NCI-H1417 (cell line): ENCODE measurements around the gene PLS3.
A peak's percentile ranks its signal among the peaks of the same experiment; 100 is the strongest.
"Not testable (repeated sequence)": the region's sequence is repeated elsewhere in the genome, so short reads cannot be mapped to it uniquely, and the experiment has no call there.

ENCODE experiments used
- DNase-seq, 3 experiments: peaks; one replicate each; lab custom pipeline; 2025; lab: John Stamatoyannopoulos, UW

PLS3 gene

DNA sequence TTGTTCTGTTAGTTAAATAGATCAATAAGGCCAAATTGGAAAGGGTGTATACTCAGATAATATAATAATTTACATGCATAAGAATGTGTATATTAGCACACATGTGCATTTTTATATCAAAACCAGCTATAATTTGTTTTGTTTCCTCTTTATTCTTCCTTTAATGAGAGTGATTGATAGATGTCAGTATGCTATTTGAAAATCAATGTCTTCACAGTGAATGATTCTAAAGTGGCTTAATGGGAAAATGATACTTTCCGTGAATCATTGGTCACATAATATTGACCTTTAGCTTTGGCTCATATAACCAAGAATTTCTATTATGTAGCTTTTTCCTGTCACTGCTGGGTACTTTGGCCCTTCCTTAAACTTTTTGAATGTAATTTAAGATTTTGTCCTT lies 48.6 kb downstream of the PLS3 start:
- peak in 1 of 3 experiments; percentile 23 for DNase-seq

DNA sequence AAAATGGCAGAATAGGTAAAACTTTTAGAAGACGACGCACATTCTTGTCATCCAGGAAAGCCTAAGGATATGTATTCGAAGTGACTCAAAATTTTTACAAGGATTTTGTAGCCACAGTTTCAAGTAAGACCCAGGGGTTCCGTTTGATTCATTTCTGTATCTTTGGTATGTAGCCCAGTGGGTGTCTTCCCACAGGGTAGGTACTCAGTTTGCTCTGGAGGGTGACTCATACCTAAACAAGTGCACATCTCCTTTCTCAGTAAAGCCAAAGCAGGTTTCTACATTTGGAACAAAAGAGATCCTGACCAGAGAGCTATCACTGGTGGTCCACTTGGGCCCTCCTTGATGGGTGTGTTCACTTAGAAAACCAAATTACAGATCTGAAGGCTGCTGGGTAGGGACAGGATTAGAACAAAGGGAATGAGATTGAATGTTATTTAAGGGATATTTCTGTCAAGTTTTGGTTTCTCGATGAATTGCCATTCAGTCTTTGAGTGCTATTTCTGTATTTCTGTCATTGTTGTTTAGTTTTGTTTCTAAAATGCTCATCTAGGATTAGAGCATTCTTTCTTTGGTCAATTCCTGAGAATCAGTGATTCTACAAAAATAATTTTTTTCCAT lies 56.1 kb downstream of the PLS3 start:
- DNase-seq = no peak

DNA sequence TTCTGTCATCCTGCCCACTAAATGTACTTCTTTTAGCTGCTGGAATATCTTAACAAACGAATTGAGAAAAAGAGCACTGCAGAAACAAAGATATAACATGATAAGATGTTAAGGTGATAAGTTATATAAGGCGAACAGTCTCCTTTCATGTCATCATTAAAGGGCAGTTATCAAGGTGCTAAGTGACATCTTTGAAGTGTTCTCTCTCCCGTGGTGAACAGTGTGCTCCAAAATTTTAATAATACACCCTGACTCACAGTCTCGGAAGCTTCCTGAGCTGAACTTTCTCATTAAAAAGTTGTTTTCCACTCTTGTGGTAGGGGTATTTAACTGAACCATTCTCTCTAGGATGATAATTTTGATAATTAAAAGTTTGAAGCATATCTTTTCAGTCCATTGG lies 61.6 kb downstream of the PLS3 start:
- no peak for DNase-seq

DNA sequence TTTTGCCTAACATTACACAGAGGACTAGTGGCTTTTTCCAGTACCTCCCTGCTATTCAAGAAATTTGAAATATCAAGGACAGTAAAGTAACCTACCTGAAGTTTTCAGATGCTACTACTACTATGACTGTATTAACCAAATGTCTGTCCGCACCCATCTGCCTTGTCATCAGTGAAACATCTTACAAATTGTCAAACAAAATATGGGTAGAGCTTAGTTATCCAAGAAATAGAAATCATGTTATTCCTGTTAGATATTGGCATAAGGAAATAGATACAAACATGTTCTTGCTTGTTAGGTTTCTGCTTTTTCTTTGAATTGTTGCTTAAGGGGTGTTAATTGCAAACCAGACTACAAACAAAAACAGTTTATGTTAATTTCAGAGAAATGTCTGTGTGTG lies 63.9 kb downstream of the PLS3 start:
- DNase-seq = no peak

DNA sequence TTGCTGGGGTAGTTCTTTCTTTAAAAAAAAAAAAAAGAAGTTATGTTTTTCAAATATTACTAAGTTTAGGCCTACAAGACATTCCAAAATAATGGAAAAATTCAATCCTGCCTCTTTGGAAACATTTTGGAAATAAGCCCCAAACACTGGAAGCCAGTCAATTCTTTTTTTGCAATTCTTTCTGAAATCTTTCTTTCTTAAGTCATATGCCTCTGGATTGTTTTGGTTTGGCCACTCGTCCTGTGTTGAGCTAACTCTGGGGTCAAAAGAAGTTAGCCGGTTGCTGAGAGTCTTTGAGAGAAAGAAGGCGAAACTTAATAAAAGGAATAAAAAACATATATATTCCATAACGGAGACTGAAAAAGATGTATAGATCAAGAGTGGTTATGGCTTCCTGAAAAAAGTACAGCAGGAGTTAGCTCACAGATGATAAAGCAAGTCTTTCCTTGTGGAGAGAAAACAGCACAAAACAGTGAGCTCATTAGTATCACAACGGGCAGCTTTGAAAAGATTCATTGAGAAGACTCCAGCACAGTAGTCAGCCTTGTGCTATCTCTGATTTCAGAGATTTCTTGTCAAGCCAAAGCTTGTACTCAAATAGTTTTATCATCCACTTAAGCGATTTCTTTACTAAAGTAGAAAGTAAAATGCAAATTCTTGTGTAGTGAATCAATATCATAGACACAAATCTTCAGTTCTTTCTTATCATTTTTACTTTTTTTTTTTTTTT lies 64.8 kb downstream of the PLS3 start:
- DNase-seq = no peak

DNA sequence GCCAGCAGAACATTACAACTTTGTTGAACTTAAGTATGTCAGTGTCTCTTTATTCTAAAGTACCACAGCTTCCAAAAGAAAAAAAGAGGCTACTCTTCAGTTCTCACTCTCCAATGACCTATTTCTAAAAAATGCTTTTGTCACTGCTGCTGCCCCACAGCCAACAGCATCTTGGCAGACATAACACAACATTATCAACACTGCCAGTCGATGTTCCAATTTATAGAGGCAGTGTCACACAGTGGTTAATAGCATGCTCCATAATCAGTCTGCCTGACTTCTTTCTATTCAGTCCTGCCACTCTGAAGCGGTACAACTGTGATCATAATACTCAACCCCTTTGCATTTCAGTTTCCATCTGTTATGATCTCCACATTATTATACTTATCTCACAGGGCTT lies 69.2 kb downstream of the PLS3 start:
- no peak for DNase-seq

DNA sequence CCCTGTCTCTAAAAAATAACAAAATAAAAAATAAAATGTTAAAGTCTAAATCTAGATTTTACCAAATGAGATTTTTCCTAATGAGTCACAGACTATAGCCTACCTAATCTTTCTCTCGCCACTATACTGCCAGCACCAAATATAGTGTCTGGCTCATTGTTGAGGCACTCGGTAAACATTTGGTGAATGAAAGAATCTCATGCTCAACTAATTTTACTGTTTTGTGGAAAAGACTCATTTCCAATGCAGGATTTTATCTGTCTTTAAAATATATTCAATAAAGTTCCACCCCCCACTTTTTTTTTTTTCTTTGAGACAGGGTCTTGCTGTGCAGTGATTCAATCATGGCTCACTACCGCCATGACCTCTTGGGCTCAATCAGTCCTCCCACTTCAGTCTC lies 71.5 kb downstream of the PLS3 start:
- no peak for DNase-seq

DNA sequence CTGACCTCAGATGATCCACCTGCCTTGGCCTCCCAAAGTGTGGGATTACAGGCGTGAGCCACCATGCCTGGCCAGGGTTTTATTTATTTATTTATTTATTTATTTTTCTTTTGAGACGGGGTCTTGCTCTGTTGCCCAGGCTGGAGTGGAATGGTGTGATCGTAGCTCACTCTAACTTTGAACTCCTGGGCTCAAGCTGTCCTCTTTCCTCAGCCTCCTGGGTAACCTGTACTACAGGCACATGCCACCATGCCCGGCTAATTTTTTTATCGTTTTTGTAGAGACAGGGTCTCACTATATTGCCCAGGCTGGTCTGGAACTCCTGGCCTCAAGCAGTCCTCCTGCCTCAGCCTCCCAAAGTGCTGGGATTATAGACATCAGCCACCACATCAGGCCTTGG lies 72.4 kb downstream of the PLS3 start:
- DNase-seq = not testable (repeated sequence)

DNA sequence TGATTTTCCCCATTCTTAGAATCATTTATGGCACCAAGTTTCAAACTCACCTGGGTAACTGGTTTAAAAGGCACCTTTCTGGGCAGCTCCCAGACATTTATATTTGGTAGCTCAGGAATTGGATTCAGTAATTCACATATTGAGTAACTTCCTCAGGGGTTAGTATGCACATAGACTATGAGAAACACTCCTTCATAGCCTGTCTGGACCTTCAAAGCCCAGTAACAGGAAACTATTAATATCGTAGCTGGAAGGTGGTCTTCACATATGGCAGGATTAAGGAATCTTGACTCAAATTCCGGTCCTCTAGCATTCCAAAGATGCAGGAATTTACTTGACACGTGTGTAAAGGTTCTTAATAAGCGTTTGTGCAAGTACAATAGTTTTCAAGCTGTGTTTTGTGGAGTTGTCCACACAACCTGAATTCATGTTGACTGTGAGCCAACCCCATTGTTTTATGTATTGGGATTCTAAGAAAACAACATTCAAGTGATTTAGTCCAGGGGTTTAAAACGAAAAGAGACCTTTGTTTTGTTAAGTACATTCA lies 78.4 kb downstream of the PLS3 start:
- DNase-seq = no peak

DNA sequence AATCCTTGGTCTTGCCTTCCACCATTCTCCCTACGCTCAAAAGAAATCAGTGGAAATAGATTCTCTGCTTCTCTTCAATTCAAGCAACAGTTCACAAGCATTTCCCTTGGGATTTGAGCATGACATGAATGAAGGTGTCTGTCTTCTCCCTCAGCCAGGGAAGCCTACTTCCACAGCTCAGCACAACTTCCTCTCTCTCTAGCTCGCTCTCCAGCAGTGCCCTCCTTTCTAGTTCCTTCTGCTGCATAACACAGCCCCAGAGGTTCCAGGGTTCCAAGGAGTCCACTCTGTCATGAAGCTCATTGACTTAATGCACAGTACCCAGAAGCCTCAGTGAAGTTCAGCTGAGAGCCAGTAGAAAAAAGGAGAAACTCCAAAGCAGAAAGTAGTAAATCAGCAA lies 81.3 kb downstream of the PLS3 start:
- peak in 1 of 3 experiments; percentile 28 for DNase-seq

DNA sequence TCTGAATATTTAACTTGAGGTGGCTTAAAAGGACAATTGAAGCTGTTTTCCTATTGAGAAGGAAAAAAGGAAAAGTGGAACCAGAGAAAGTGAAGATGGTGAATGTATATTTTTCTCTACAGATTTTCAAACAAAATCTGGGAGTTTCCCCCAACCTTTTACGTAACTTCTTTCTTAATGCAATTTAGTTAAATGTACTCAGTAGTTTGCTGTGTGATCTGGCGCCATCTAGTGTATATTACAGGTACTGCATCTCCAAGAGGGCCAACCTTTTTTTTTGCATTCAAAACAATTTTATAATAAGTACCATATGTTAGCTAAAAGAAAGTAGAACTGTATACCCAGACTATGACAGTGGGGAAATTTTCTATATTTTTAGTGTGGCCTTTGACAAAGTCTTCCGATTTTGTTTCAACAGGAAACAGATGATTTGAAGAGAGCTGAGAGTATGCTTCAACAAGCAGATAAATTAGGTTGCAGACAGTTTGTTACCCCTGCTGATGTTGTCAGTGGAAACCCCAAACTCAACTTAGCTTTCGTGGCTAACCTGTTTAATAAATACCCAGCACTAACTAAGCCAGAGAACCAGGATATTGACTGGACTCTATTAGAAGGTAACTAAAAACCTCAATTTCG lies 82.0 kb downstream of the PLS3 start:
- DNase-seq = peak; percentile 34 to 79 (median 46)

DNA sequence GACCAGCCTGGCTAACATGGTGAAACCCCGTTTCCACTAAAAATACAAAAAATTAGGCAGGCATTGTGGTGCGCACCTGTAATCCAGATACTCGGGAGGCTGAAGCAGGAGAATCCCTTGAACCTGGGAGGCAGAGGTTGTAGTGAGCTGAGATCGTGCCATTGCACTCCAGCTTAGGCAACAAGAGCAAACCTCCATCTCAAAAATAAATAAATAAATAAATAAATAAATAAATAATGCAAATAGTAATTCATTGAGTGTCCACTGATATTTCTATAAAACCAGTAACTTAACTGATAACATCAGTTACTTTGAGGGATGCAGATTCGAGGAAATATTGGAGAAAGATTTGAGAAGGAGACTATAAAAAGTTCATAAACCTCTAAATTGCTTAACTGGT lies 83.4 kb downstream of the PLS3 start:
- not testable (repeated sequence) for DNase-seq

DNA sequence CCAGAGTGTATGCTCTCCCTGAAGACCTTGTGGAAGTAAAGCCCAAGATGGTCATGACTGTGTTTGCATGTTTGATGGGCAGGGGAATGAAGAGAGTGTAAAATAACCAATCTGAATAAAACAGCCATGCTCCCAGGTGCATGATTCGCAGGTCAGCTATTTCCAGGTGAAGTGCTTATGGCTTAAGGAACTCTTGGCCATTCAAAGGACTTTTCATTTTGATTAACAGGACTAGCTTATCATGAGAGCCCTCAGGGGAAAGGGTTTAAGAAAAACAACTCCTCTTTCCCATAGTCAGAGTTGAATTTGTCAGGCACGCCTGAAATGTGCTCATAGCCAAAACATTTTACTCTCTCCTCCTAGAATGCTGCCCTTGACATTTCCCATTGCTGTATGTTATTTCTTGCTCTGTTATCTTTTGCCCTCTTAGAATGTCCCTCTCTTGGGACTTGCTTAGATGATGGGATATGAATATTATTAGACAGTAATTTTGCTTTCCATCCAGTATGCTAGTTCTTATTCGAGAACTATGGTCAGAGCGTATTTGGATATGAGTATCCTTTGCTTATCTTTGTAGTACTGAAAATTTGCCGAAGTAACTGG lies 88.6 kb downstream of the PLS3 start:
- no peak for DNase-seq

DNA sequence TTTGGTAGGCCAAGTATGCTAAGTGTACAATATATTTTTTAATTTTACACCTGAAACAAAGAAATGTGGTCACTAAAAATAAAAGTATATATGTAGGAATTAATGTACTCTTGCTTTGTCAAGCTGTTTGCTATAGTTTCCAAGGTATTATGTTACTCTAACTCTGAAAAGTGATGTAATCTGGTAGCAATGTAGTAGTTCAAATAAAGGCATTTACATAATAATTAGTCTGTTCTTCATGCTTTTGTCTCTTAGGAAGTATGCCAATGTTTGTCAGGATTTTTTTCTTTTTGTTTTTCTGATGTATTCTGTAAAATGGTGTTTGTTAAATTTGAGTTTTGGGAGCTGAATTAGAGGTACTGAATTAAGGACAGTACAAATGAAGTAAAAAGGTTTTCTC lies 89.5 kb downstream of the PLS3 start:
- DNase-seq = no peak

DNA sequence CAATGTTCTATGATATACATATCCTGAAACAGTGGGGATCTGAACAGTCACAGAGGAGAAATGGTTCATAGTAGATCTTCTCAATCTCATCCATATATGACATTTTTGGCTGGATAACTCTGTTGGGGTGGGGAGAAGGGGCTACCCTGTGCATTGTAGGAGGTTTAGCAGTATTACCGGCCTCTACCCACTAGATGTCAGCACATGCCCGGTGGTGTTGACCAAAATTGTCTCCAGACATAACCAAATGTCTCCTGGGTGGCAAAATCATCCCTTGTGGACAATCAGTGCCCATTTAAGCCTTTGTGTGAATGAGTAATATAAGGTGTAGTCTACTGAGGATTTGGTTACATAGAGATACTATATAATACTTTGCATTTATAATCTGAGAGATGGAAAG lies 89.9 kb downstream of the PLS3 start:
- peak; percentile 71 to 89 (median 71) for DNase-seq

DNA sequence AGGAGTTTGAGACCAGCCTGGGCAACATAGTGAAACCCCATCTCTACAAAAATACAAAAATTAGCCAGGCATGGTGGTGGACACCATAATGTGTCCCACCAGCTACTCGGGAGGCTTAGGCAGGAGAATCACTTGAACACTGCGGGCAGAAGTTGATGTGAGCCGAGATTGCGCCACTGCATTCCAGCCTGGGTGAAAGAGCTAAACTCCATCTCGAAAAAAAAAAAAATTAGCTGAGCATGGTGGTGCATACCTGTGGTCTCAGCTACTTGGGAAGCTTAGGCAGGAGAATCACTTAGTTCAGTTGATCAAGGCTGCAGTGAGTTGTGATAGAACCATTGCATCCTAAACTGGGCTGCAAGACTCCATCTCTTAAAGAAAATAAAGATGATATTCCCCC lies 91.2 kb downstream of the PLS3 start:
- DNase-seq = no peak

DNA sequence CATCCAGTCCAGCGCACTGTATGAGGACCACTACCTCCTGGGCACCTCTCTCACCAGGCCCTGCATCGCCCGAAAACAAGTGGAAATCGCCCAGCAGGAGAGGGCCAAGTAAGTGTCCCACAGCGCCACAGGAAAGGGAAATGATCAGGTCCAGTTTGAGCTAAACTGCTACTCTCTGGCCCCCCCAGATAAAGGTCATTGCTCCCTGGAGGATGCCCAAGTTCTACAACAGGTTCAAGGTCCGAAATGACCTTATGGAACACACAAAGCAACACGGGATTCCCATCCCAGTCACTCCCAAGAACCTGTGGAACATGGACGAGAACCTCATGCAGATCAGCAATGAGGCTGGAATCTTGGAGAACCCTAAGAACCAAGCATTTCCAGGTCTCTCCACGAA lies 104.1 kb downstream of the PLS3 start:
- no peak for DNase-seq

DNA sequence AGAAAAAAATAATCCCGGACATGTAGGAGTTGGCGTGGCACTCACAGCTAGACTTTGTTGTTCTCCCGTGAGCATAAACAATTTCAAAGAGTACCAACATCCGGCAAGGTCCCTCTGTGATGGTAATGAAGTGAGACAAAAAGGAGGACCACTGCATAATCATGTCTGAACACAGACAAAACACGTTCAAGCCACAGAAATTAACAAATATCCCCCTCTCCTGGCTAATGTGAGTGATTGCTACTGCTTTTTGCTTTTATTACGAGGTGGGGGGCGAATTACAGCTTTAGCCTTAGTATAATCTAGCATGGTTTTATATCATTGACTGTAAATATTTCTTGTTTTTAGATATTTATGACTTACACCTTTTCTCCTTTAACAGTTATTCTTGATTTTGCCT lies 118.5 kb downstream of the PLS3 start:
- DNase-seq = peak; percentile 7 to 73 (median 24)

DNA sequence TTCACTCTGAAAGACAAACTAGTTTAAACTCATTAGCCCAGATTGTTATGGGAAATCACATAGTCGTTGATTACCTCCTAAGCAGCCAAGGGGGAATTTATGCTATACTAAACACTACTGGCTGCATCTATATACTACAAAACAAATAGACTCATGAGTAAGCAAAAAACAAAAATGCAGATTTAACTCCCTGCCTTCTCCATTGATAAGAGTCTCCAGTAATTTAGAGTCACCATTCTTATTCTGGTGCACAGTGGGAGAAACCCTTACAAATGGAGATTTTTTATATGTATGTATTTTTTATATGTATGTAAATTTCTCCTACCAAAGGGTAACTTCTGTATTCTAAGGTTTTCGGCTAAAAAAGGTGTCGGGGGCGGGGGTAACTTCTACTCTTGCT lies 126.6 kb downstream of the PLS3 start:
- DNase-seq = no peak

DNA sequence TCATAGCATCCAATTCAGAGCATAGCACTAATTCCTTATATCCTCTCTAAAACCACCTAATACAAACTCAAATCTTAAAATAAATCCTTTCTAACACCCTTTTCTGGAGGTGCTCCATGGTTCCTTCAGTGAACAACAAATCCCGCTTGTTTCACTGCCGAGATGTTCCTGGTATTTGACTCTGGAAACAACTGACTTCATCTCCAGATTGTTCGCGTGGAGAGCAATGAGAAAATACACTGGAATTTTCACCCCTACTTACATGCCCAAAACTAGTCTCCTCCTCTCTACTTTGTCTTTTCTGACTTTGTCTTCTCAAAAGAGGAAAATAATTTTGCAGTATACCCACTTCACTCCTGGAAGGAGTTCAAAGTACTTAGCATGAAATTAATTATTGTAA lies 129.0 kb downstream of the PLS3 start:
- no peak for DNase-seq

DNA sequence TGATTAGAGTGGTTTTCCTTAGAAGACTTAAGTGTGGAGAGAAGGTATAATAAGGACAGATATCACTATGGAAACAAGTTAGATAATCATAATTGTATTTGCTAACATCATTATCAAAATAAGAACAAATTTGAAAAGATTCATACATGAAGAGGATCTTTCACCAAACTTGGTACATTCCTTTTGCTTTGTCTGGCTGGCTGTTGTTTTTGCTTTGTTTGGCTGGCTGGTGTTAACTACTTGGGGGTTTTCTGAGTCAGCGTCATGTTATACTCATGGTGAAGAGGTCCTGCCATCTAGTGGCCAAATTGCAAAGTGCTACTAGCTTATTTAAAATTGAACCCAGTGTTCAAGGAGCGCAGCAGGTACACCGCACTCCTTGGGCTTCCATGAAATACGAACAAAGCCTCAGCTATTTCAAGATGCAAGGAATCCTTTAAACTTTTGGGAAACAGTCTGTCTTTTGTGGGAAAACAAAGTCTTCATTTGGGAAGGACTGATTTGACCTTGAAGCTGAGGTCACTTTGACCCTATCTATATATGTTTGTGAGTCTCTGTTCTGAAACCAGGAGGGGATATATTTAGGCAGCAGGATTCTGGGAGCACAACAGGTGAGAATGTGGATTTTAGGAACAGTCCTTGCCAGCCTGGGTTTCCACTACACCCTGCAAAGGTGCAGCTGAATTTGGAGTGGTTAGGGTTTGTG lies 129.7 kb downstream of the PLS3 start:
- DNase-seq = peak; percentile 61 to 89 (median 79)

DNA sequence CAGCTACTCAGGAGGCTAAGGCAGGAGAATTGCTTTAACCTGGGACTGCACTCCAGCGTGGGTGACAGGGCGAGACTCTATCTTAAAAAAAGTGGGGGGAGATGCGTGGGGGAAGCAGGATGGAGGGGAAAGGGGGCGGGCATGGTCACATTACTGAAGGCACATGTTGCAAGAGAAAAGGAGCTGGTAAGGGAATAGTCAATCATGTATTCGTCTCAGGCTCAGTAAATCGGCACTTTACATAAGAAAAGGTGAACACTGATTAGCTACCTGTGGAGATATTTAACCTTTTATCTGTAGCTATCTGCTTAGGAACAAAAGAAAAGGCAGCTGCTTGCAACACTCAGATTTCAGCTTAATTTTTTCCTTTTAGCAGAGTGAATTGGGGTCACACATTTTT lies 132.5 kb downstream of the PLS3 start:
- no peak for DNase-seq
